Embryonic facial prominence (tissue), 1 donor: ENCODE results near the gene LRP8.
A peak's percentile ranks its signal among the peaks of the same experiment; 100 is the strongest.

Source experiments
- DNase-seq: peaks from one replicate; pipeline ENCODE4 v3.0.0-alpha.2; 2016; ENCODE audit errors: extremely low spot score

LRP8 gene

DNA sequence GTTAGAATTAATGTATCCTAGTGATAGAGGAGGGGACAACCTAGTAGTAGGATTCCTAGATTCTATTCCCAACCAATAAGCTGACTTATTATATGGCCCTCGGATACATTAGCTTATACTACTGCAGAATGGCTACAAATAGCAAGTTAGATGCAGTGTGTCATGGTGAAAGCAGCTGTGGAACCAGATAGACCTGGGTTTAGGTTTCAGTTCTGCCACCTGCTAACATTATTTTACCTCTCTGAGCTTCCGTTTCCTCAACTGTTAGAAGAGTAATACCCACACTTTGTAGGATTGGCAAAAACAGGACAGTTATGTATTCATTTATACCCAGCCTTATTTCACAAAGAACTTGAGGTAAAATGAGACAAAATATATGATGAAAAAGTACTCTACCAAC lies 67.9 kb downstream of the LRP8 start:
- DNase-seq = no peak

DNA sequence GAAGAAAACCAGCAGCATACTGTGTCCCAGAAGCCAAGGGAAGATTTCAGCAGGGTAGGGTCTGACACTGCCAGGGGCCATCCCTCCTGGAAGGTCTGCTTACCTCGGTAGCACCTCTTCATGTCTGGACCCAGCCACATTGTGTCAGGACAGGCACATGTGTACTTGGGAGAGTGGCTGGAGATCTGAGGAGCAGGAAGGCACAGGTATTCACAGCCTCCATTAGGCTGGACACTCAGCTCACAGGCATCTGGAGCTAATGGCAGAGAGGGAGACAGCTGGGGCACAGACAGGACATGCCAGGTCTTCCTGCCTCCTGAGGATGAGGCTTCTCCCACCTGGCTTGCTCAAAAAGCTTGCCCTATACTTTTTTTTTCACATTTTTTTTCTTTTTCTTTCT lies 69.7 kb downstream of the LRP8 start:
- DNase-seq = no peak

- no peak for DNase-seq
Measured at GRCh38 chr1:53257454-53258081, 70.3 kb downstream of the LRP8 start.

DNA sequence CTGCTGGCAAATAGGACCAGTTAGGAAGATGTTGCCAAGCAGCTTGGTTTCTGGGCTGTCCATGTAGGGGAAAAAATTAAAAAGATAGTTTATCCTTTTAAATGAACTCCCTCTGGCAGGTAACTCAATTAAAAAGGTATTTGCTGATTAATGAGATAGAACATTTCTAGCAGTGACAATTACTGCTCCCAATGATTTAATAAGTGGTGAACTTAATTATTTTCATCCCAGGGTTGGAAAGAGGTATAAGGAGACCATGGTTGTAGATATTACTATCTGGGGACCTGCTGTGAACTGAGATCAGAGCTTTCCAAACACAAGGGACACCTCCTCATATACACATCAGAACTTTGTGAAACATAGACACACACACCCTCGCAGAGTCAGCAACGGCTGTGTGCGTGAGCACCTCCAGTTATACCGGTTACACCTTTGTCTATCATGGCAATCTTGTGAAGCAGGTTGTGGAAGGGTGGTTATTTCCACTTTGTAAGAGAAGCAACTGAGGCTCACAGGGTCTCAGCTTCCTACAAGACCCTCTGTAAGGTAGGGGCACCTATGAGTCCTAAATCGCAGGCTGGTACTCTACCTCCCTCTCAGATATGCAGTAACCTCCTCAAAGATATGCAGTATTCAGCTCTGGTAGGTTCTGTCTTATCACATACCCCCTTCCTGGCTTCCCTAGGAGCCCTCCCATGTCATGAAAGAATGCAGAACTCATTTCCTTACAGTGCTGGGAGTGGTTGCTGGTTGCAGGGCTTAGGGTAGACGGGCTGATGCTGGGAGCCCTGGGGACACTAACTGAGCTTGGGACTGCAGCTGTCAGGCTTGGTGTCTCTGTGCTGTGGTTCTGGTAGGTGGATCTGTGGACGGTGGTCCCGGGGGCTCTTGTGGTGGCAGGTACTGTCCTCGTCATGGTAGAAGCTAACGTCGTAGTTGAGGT lies 71.1 kb downstream of the LRP8 start:
- DNase-seq = no peak

DNA sequence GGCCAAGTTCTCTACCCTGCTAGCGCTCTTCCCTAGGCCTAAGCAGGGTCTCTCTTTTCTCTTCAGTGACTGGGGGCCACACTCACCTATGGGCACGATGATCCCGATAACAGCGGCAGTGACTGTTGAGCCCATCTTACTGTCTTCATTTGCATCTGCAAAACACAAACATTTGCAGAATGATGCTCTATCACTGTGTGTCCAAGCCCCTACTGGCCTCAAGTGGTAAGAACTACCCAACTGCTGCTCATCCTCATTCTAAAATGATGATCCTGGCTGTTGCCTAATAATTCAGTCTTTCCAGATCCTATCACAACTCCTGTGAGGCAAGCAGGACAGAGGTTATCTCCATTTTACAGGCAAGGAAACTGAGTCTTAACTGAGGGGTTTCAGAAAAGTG lies 72.8 kb downstream of the LRP8 start:
- no peak for DNase-seq

DNA sequence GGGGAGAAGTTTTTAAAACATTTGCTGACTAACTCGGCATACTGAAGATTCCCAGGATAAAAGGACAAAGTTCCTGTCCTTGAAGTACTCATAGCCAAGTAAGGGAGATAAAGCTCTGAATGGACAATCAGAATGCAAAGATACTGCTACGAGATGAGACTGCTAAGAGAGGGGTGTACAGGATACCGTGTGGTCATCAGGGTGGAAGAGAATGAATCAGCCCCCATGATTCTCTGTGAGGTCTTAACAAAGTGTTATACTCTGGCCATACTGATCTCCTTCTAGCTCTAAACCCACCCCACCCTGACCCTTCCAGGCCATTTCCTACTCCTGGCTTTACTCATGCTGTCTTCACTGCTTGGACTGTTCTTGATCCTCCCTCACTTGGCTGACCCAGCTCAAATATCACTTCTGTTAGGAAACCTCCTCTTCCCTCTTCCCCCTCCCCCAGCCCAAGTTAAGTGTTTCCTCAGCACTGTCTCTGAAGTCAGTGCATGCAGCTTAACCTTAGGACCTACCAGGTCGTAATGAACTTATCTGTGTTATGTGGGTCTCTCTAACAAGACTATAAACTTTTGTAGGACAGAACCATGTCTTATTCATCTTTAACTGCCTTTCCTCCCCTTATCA lies 73.7 kb downstream of the LRP8 start:
- no peak for DNase-seq

DNA sequence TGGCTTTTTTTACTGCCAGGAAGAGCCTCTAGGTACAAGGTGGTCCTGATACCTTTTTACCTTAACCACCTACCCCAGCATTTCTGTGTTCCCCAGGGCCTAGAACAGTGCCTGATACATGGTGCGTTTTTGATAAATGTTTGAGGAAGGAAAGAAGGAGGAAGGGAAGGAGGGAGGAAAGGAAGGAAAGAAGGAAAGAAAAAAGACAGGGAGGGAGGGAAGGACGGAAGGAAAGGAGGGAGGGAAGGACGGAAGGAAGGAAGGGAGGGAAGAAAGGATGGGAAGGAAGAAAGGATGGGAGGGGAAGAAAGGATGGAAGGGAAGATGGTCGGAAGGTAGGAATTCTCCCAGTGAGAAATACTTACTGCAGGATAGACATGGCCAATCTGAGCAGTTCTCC lies 77.5 kb downstream of the LRP8 start:
- no peak for DNase-seq

GRCh38 chr1:53249706-53250105 lies 78.2 kb downstream of the LRP8 start:
- DNase-seq = no peak

DNA sequence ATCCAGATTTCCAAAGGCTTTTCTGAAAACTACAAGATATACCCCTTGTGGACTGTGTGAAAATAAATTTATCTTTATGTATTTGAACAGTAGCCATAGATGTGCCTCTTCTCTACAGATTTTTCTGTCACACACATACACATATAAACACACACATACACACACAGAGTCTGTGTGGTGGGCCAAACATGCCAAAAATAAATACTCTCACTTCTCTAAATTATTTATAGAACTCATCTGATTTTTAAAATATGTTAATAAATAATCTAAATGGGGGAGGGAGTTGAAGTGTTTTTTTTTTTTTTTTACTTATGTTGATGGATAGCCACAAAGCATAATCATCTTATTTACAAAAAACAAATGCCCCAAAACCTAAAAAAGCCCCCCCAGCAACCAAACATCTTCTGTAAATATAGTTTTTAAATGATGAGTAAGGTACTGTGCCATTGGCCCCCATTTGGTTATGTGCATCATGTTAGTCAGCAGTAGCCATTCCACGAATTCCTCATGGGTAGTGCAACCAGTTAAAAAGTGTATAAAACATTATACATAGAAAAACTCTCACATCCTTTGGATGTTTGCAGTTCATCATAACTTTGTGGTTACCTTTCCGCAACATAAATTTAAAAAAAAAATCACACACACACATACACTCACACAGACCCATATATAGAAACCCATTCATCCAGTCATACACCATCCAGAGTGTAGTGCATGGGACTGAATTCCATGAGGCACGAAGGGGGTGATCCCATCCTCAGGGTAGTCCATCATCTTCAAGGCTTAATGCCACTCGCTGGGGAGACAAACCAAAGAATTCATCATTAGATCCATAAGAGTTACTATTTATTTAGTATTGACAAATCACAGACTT lies 81.4 kb downstream of the LRP8 start:
- no peak for DNase-seq

- no peak for DNase-seq
Measured at GRCh38 chr1:53244141-53244540, 83.7 kb downstream of the LRP8 start.

DNA sequence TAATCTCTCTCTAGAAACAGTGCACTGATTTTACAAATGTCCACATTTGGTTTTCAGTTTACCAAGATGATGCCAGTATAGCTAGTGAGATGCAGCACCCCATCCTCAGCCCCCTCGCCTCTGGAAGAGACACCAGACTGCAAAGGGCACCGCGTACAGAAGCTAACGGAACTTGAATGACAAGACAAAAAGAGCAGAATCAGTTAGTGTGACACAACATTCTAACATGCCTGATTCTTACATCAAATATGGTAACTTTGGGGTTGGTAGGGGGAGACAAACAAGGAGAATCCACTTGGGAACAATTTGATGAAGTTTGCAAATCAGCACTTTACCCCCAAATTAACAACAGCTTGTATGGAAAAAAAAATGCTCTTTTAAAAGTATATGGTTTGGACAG lies 85.5 kb downstream of the LRP8 start:
- no peak for DNase-seq

DNA sequence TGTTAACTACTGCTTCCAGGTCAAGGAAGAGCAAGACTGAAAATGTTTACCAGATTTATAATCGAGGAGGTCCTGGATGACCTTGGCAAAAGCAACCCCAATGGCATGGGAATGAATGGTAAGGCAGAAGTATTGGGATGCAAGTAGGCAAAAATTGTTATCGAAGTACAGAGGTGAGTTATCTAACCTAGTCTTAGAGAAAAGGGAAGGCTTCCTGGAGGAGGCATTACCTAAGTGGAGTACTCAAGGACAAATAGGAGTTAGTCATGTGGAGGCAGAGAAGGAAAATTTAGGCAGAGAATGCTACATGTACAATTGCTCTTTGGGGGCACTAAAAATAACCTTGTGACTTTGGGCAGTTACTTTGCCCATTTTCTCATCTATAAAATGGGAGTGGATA lies 86.0 kb downstream of the LRP8 start:
- no peak for DNase-seq

DNA sequence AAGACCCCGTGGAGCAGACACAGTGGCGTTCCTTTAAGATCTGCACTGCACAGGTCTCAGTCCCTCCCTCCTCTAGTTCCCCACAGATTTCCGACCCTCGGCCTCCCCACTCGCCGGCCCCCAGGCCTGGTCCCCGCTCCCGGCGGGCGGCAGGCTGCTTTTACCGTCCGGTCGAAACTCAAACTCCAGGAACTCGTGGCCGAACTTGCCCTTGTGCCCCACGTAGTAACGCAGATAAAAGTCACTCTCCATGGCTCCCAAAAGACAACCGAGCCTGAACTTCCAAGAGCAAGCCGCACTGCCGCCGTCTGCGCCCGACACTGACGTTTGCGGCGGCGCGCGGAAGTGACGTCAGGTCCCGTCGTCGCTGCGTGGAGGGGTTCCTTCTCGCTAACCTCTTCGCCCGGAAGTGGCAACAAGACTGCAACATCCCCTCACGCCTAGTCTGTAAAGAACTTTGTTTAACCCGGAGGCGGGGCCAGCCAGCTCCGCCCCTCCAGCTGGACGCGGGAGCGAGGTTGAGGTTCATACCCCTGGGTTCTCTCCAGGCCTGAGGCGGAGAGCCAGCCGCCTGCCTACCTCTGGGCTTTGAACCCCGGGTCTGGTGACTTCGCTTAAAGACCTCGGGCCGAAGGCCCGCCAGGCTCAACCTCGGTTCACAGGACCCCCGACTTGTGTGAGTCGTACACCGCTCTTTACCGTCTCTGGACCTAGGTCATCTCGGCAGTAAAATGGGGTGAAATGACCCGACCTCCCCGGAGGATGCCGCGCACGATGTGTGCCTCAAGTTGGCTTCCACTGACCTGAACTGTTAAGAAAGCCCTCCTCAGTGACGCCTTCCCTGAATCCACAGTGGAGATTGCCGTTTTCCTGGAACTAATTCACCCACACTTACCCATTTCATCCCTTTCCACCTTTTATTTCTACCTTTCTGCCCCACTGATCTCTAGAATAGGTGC lies 89.4 kb downstream of the LRP8 start, which contains the start of gene MAGOH:
Gene MAGOH, minus strand, starts transcription at position 322 of the 959 bp plus-strand sequence. Its CDS starts 70 bp downstream, at position 252.
- peak; percentile 86 for DNase-seq

DNA sequence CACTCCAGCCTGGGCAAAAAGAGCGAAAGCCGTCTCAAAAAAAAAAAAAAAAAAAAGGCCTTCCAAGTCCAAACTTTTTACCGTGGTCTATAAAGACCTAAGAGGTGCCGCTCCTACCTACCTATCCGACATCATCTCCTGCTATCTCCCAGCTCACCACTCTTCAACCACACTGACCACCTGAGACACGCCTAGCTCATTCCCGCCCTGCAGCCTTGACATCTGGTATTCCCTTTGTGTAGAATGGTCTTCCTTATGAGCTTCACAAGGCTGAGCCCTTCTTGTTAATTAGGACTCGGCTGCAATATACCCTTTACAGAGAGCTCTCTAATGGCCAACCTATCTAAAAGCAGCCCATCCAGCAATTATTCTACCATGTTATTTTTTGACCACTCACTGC lies 90.2 kb downstream of the LRP8 start:
- DNase-seq = no peak

- DNase-seq = no peak
Measured at GRCh38 chr1:53220962-53221286, 106.9 kb downstream of the LRP8 start.

DNA sequence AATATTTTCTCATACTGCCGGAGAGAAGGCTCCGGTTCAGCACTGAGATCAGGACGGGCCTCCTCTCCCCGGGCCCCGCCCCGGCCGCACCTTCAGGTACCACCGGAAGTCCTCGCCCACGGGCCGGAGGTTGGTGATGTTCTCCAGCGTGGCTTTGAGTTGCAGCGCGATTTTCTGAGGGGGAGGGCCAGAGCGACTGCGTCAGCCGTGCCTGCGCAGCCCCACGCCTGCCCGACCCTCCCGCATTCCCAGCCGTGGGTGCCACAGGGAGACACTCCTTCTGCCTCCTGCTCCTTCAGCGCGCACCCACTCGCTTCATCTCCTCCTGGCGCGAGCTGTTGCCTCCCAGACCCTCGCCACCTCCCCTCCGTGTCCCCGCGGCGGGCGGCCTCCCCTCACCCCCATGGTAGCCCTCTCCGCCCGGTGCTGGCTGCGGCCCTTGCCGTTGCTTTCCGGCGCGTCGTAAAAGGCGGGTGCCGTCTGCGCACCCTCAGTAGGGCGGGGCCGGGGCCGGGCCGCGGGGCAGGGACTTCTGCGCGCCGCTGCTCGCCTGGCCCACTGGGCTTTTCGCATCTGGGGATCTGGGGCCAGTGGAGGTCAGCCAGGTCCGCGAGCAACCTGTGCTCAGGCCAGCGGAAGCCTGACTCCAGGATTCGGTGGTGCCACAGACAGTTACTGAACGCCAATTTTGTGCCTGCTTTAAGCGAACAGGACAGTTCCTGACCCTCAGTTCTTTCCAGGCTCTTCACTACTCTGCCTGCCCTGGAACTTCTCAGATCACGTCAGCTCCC lies 107.5 kb downstream of the LRP8 start, which contains the start of gene CZIB:
Gene CZIB, minus strand, starts transcription at position 464 of the 791 bp plus-strand sequence. Its CDS starts 59 bp downstream, at position 405.
- DNase-seq = peak; percentile 74

DNA sequence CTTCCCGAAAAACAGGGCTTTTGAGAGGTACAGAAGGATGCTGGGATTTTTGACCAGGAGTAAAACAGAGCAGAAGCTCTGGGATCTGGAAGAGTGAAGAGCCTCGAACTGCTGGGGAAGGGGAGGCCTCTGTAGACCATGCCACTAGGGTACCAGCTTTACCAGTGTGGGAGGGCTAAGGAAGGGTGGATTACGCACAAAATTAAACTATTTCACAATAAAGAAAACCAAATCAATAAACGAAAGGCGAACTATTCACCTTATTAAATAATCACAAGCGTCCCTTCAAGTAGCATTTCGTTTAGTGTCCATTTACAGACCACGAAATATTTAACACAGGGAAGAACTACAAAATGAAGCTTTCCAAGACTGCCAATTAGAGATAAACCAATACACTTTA lies 108.2 kb downstream of the LRP8 start:
- no peak for DNase-seq

DNA sequence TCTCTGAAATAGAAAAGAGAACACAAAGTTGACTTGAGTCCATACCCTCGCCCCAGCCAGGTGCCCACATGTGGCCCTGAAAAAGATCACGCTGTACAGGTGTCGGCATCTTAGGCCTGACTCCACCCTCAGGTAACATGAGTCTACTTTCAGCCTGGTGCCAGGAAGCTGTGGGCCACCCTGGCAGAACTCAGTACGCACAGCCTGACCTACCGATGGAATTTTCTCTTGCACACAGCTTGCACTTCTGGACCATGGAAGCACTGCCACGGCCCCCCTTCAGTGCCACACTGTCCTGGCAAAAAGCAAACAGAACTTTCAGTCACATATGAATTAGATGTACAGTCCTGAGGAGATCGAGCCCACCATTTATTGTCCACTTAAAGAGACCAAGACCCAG lies 109.7 kb downstream of the LRP8 start:
- DNase-seq = no peak

- no peak for DNase-seq
Measured at GRCh38 chr1:53214376-53214940, 113.4 kb downstream of the LRP8 start.
